ENCODE data around the gene GLTPD2.
A peak's percentile ranks its signal among the peaks of the same experiment; 100 is the strongest.

Gene GLTPD2

DNA sequence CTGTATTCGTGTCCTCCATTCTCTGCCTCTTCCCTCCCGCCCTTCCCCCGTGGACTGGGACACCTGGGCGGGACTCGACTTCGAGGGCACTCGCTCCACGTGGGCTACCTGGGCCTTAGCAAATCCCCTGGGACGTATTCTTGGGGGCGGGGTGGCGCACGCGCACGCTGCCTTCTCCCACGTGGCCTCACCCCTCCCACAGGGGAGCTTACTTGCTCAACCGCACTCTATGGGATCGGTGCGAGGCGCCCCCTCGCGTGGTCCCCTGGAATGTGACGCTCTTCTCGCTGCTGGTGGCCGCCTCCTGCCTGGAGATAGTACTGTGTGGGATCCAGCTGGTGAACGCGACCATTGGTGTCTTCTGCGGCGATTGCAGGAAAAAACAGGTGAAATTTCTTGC lies 6.1 kb upstream of the GLTPD2 start:
- TF ChIP-seq, protein P1, sequence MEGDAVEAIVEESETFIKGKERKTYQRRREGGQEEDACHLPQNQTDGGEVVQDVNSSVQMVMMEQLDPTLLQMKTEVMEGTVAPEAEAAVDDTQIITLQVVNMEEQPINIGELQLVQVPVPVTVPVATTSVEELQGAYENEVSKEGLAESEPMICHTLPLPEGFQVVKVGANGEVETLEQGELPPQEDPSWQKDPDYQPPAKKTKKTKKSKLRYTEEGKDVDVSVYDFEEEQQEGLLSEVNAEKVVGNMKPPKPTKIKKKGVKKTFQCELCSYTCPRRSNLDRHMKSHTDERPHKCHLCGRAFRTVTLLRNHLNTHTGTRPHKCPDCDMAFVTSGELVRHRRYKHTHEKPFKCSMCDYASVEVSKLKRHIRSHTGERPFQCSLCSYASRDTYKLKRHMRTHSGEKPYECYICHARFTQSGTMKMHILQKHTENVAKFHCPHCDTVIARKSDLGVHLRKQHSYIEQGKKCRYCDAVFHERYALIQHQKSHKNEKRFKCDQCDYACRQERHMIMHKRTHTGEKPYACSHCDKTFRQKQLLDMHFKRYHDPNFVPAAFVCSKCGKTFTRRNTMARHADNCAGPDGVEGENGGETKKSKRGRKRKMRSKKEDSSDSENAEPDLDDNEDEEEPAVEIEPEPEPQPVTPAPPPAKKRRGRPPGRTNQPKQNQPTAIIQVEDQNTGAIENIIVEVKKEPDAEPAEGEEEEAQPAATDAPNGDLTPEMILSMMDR (IDR thresholded peaks at IDR 0.05; ENCODE audit: control insufficient read depth, insufficient read depth, low read depth, low read length, missing control alignments) = no peak
- DNase-seq (ENCODE audit: low read depth) = no peak
- no peak overlapping the region for H3K4me3 ChIP-seq (ENCODE audit: control insufficient read depth, low read depth, low read length)

DNA sequence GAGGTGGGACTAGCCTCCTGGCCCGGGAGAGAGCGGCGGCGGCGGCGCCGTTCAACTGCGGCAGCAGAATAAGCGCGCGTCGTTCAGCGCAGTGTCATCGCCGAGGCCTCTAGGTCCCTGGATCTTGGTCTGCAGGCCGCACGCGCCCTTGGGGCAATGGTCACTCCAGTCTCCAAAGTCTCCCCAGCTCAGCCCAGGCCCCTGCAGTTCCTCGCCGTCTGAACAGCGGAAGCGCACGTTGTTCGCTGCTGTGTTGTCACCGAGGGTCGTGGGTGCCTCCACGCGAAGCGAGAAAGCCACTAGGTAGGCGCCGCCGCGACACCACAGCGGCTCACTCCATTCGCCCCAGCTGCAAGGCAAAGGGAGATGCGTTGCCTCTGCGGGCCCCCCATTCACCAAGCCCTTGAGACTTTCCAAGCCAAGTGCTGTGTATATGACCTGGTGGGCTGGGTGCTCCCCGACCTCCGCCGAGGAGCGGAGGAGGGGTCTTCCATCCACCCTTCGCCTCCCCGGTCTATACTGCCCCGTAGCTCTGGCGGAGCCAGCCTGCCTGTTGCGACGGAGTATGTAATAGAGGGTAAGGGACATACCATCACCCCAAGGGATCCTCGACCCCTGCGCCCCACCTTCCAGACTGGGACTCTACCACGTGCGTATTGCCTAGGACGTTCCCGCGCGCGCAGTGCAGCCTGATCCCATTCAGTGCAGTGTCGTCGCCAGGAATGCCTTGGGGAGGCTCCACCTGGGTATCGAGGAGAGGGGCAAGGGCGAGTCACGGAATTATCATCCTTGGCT lies 3.3 kb upstream of the GLTPD2 start:
- DNase-seq (ENCODE audit: low read depth) = no peak
- H3K4me3 ChIP-seq (ENCODE audit: control insufficient read depth, low read depth, low read length) = no peak overlapping the region; the same call in 1 of the 2 replicates

DNA sequence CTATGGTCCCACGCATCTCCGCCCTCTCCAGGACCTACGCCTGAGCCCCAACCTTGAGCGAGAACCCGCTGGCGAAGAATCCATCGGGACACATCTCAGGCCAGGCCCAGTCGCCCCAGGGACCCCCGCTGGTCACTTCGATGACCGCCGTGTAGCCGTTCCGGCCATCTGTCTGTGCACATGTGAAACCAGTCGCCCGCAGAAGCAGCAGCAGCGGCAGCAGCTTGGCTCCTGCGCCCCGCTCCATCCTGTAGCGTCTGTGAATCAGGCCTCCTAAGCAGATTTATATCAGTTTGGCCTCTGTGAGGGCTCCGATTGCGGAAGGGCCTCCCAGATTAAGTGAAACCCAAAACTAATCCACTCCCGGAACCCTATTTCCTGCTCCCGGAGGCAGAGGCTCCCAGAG lies 2.7 kb upstream of the GLTPD2 start, which contains the start of gene VMO1:
Gene VMO1 (minus strand): TSS at position 259 of the 406 bp plus-strand sequence. CDS start 12 bp downstream, at position 247.
- H3K4me3 ChIP-seq (ENCODE audit: control insufficient read depth, low read depth, low read length) = no peak within 1 kb of the TSS; the same call in 1 of the 2 replicates
- TF ChIP-seq, protein P1 (IDR thresholded peaks at IDR 0.05; ENCODE audit: control insufficient read depth, insufficient read depth, low read depth, low read length, missing control alignments) = no peak
- DNase-seq (ENCODE audit: low read depth) = no peak

More for the DNA sequence above, 3.3 kb upstream of the GLTPD2 start:
- TF ChIP-seq, protein P1 (IDR thresholded peaks at IDR 0.05; ENCODE audit: control insufficient read depth, insufficient read depth, low read depth, low read length, missing control alignments) = no peak

DNA sequence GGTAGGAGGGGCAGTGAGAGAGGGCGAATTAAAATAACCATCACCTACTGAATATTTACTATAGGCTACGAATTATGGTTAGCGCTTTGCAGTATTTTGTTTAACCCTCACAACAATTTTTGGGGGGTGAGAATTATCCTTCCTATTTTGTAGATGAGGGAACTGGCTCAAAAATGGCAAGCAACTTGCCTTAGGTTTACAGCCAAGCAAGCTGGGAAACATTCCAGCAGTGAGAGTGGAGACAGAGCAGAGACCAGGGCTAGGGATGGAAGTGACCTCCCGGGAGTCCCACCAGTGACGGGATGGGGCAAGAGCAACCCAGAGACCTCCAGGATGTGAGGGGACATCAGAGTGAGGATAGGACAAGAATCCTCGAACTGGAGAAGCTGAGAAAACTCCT lies 2.2 kb upstream of the GLTPD2 start:
- no peak for DNase-seq (ENCODE audit: low read depth)
- H3K4me3 ChIP-seq (ENCODE audit: control insufficient read depth, low read depth, low read length) = no peak overlapping the region
- TF ChIP-seq, protein P1 (IDR thresholded peaks at IDR 0.05; ENCODE audit: control insufficient read depth, insufficient read depth, low read depth, low read length, missing control alignments) = no peak

DNA sequence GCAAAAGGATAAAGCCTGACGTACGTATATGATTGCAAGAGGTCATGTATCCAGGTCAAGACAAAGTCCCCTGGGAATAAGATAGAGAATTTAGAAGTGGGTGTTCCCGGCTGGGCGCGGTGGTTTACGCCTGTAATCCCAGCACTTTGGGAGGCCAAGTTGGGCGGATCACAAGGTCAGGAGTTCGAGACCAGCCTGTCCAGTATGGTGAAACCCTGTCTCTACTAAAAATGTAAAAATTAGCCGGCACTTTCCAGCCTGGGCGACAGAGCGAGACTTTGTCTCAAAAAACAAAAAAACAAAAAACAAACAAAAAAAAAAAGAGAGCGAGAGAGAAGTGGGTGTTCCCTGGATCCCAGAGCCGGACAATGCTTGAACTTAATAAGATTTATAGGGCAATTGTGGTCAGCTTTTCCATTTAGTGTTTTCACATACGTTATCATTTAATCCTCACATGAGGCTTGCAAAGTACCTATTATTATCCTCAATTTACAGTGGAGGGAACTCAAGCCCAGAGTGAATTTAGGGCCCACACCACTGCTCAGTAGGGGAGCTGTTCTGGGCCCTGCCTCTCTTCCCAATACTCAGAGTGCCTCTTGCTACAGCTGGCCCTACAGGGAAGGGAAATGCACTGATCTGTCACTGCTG lies 481 bp upstream of the GLTPD2 start:
- no peak overlapping the region for H3K4me3 ChIP-seq (ENCODE audit: control insufficient read depth, low read depth, low read length)

DNA sequence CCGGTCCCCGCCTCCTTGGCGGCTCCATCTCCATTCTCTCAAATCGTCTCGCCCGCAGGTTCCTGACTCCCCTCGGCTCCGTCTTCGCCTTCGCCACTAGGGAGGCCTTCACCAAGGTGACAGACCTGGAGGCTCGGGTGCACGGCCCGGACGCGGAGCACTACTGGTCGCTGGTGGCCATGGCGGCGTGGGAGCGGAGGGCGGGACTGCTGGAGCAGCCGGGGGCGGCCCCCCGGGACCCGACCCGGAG lies 862 bp downstream of the GLTPD2 start:
- TF ChIP-seq, protein P1 (IDR thresholded peaks at IDR 0.05; ENCODE audit: control insufficient read depth, insufficient read depth, low read depth, low read length, missing control alignments) = no peak
- DNase-seq (ENCODE audit: low read depth) = no peak
- H3K4me3 ChIP-seq (ENCODE audit: control insufficient read depth, low read depth, low read length) = peak overlapping the region; percentile 64

More for the DNA sequence above, 481 bp upstream of the GLTPD2 start:
- no peak for DNase-seq (ENCODE audit: low read depth)
- TF ChIP-seq, protein P1 (IDR thresholded peaks at IDR 0.05; ENCODE audit: control insufficient read depth, insufficient read depth, low read depth, low read length, missing control alignments) = no peak
